ENCODE measurements around the gene MPRIP. TPM values are rescaled to one million over a fixed set of nuclear protein-coding genes. Genes with fewer than 3 reads are reported as not detected.

Gene MPRIP
- total and polyA plus RNA-seq, 2 experiments from 2014 or later, result 80.4 to 172 TPM

DNA sequence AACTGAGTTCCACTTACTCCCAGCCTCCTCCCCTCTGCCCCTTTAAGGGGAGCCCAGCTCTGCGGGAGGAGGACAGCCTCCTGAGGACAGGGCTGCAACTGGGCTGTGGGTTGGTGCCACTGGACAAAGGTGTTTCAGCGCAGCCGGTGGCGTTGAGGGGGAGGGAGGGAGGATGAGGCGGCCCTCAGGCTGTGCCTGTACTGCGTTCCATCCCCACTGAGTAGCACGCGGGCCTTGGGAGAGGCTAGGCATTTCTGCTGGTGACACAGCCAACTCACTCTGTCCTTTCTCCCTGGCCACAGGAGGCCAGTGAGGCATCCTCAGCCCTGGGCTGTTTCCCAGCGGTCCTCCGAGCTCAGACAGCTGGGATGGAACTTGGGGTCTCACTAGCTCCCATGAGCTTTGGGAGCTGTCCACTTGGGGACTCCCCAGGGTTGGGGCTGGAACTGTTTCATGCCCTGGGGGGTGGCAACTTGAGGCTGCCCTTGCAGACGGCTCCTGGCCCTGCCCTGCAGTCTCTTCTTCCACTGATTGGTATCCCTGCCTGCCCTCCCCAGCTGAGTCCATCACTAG, 70.5 kb downstream of the MPRIP start:
- Histone ChIP-seq H3K9me3 (ENCODE audit: low read depth) (no peaks in the 10 kb centered on the region), H3K4me1 (ENCODE audit: low read depth) (peaks cover 32% of the 10 kb centered on the region), H3K36me3 (no peaks in the 10 kb centered on the region), H3K27me3 (no peaks in the 10 kb centered on the region), H3K27ac (no peak overlapping the region), H3K4me3 (no peak overlapping the region)
- TF ChIP-seq, protein P1, sequence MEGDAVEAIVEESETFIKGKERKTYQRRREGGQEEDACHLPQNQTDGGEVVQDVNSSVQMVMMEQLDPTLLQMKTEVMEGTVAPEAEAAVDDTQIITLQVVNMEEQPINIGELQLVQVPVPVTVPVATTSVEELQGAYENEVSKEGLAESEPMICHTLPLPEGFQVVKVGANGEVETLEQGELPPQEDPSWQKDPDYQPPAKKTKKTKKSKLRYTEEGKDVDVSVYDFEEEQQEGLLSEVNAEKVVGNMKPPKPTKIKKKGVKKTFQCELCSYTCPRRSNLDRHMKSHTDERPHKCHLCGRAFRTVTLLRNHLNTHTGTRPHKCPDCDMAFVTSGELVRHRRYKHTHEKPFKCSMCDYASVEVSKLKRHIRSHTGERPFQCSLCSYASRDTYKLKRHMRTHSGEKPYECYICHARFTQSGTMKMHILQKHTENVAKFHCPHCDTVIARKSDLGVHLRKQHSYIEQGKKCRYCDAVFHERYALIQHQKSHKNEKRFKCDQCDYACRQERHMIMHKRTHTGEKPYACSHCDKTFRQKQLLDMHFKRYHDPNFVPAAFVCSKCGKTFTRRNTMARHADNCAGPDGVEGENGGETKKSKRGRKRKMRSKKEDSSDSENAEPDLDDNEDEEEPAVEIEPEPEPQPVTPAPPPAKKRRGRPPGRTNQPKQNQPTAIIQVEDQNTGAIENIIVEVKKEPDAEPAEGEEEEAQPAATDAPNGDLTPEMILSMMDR (IDR thresholded peaks at IDR 0.05; ENCODE audit: low read depth, low read length), result no peak
- DNase-seq (ENCODE audit: low read depth in 1 of 2, low spot score in 1 of 2), result no peak

DNA sequence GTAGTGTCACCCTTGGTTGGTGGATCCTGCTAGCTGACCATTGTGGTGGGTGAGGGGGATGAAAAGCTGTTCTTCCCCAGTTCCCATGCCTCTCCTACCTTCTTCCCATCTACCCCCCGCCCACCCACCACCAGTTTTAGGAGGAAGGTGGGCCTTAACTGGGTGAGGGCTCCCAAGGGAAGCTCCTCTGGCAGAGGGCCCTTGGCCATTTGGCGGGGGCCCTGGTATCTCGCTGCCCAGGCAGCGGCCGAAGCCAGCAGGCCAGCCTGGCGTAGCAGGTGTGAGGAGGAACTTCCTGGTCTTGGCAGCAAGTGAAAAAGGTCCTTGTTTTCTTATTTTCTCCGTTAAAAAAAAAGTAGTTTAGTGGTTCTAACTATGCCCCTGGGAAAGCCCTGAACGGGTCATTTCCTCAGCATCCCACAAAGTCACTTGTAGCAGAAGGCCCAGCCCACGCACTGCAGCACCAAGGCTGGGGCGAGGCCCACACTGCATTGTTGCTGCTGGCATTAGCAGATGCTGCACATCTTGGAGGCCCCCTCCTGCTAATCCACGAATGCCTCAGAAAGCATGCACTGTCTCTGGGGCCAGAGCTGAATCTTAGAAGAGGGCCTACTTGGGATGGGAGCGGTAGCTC, 72.5 kb downstream of the MPRIP start:
- Histone ChIP-seq H3K4me1 (ENCODE audit: low read depth) (peaks cover 15% of the 10 kb centered on the region), H3K27me3 (no peaks in the 10 kb centered on the region), H3K4me3 (no peak overlapping the region), H3K27ac (no peak overlapping the region), H3K36me3 (no peaks in the 10 kb centered on the region), H3K9me3 (ENCODE audit: low read depth) (no peaks in the 10 kb centered on the region)
- TF ChIP-seq, protein P1 (IDR thresholded peaks at IDR 0.05; ENCODE audit: low read depth, low read length), result no peak
- DNase-seq (ENCODE audit: low read depth in 1 of 2, low spot score in 1 of 2), result no peak

DNA sequence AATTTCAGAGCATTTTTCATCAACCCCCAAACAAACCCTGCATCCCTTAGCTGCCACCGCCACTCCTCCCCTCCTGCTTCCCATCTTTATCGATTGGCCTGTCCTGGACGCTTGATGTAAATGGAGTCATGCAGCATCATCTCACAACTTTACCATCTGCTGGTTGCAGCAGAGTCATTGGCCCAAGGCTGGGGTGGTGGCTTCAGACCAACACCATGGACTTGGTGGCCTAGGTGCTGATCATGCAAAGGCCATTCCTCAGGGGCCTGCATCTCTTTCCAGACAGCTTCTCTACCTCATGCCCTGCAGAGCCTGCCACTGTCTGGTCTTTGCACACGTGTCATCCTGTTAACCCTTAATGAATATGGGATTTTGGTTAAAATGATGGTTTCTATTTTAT, 73.4 kb downstream of the MPRIP start:
- no peaks in the 10 kb centered on the region for H3K9me3 ChIP-seq (ENCODE audit: low read depth)
- no peaks in the 10 kb centered on the region for H3K27me3 ChIP-seq
- DNase-seq (ENCODE audit: low read depth in 1 of 2, low spot score in 1 of 2), result no peak
- no peak overlapping the region for H3K4me3 ChIP-seq
- H3K27ac ChIP-seq, result no peak overlapping the region
- TF ChIP-seq, protein P1 (IDR thresholded peaks at IDR 0.05; ENCODE audit: low read depth, low read length), result no peak
- peaks cover 11% of the 10 kb centered on the region for H3K4me1 ChIP-seq (ENCODE audit: low read depth)
- H3K36me3 ChIP-seq, result no peaks in the 10 kb centered on the region

DNA sequence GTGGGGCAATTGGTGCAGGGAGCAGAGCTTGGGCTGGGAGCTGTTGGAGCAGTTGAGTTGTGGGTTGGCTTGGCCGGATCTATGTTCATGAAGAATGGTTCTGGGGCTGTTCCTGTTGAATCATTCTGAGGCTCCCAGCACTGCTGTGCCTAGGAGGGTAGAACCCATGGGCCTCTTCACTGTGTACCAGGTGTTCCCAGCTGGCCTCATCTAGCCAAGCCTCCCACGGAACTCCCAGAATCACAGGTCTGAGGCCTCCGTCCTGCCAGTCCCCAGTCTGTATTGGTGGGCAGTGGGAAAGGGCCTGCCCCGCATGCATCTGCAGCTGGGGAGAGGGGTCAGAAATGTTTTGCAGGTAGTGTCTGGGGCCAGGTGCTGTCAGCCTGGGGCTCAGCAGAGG, 74.1 kb downstream of the MPRIP start:
- H3K27ac ChIP-seq, result no peak overlapping the region
- no peaks in the 10 kb centered on the region for H3K9me3 ChIP-seq (ENCODE audit: low read depth)
- H3K4me3 ChIP-seq, result no peak overlapping the region
- peaks cover 9% of the 10 kb centered on the region for H3K4me1 ChIP-seq (ENCODE audit: low read depth)
- no peak for DNase-seq (ENCODE audit: low read depth in 1 of 2, low spot score in 1 of 2)
- no peaks in the 10 kb centered on the region for H3K36me3 ChIP-seq
- TF ChIP-seq, protein P1 (IDR thresholded peaks at IDR 0.05; ENCODE audit: low read depth, low read length), result no peak
- H3K27me3 ChIP-seq, result no peaks in the 10 kb centered on the region

DNA sequence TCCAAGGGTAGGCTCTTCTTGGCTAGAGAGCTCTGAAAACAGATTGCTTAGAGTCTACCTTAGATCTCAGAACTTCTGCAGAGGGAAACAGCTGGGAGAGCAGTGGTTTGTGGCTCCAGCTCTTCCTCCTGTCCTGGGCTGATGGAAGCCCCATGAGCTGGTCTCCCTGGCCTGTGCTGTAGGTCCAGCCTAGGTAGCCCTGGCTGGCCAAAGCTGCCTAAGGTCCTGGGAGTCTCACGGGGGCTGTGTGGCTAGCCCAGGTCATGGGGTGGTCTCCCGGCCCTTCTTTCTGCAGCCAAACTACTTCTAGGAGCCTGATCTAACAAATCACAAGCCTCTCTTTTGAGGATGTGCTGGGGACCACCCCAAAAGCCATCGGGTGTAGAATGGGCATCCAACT, 75.7 kb downstream of the MPRIP start:
- Histone ChIP-seq H3K4me1 (ENCODE audit: low read depth) (peaks cover 9% of the 10 kb centered on the region), H3K27me3 (no peaks in the 10 kb centered on the region), H3K36me3 (no peaks in the 10 kb centered on the region), H3K9me3 (ENCODE audit: low read depth) (no peaks in the 10 kb centered on the region), H3K27ac (no peak overlapping the region), H3K4me3 (no peak overlapping the region)
- TF ChIP-seq, protein P1 (IDR thresholded peaks at IDR 0.05; ENCODE audit: low read depth, low read length), result no peak
- no peak for DNase-seq (ENCODE audit: low read depth in 1 of 2, low spot score in 1 of 2)
